Activated CD4-positive, alpha-beta T cell treated with anti-CD3 and anti-CD28 coated beads for 36 hours (primary cell): ENCODE measurements around the gene NCOA6. TPM values are rescaled to one million over a fixed set of nuclear protein-coding genes. Genes with fewer than 3 reads are reported as not detected.

Experiments
- ATAC-seq: fragments of 200-7000 bp; cut with Tn5 transposase; one replicate; pipeline ENCODE4 v1.10.0; 2021; ENCODE audit warnings: mild to moderate bottlenecking, moderate library complexity
- CTCF ChIA-PET: fragments of 350-600 bp; sonication (Branson Sonifier 250); formaldehyde crosslinking; loops from one replicate; lab custom pipeline; 2021; ENCODE audit warnings: antibody characterized with exemption; lab: Charles Lee
- POLR2A ChIA-PET: fragments of 350-600 bp; sonication (Branson Sonifier 250); formaldehyde crosslinking; loops from one replicate; lab custom pipeline; 2021; ENCODE audit warnings: antibody characterized with exemption, inconsistent platforms; lab: Charles Lee
- DNase-seq: peaks from one replicate; pipeline ENCODE4 v3.0.0-alpha.2; 2020
- H3K27ac Mint-ChIP-seq: one replicate; pipeline ENCODE4 v1.8.0; 2021; ENCODE audit warnings: mixed read lengths
- H3K27me3 Mint-ChIP-seq: one replicate; pipeline ENCODE4 v1.8.0; 2021; ENCODE audit warnings: mixed read lengths
- H3K36me3 Mint-ChIP-seq: one replicate; pipeline ENCODE4 v1.8.0; 2021; ENCODE audit warnings: low read depth, mixed read lengths
- H3K4me1 Mint-ChIP-seq: one replicate; pipeline ENCODE4 v1.8.0; 2021; ENCODE audit warnings: mixed read lengths
- H3K4me3 Mint-ChIP-seq: one replicate; pipeline ENCODE4 v1.8.0; 2021; ENCODE audit warnings: mild to moderate bottlenecking, moderate library complexity, mixed read lengths
- H3K9me3 Mint-ChIP-seq: one replicate; pipeline ENCODE4 v1.8.0; 2021; ENCODE audit warnings: low read depth, mixed read lengths
- intact Hi-C, 2 experiments: fragments of 100-400 bp; cut with DNase I in 1 of 2; cut with micrococcal nuclease in 1 of 2; formaldehyde crosslinking; loops; one replicate each; pipeline versions ENCODE4 v1.14.2 to v1.15.1; 2022 to 2024; cut with DNase I, micrococcal nuclease
- total RNA-seq, 2 experiments: library from RNA; stranded (reverse); gene quantifications; one replicate each; pipeline ENCODE4 v1.2.3, GENCODE V29; 2021

Gene NCOA6
- total RNA-seq, 2 experiments from 2014 or later: 20.3 to 31.1 TPM

DNA sequence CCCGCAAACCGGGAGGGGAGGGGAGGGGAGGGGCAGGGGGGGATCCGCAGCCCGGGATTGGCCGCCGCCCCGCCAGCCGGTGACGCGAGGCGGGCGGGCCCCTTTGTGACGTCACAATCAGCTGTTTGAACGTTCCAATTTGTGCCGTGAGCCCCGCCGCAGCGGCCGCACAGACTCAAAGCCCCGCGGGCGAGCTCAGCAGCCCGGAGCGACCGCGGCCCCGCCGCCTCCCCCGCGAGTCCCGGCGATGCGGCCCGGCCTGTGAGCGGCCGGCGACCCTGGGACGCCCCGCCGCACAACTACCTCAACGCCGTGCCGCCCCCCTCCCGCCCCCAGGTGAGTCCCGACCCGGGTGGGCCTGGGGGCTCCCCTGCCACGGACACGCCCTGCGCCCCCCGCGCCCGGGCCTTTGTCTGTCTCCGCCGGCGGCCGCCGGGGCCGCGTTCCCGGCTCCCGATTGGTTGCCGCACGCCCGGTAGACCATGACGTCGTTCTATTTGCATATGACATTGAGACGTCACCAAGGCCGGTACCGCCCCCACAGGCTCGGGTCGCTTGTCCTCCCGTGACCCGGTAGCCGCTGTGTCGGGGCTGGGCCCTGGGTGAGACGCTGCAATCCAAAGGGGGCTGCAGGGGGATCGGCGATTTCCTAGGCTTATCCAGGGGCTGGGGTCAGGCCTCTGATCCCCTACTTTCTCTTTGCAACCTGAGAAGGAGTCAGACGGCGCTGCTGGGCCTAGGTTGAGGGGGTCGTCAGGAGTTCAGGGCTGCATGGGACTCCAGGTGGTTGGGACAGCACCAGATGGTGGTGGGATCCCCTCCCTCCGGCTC lies 121.1 kb downstream of the NCOA6 start, which contains the start of gene TP53INP2:
TSS of gene TP53INP2 (plus strand) at position 168 of the 831 bp plus-strand sequence. CDS start 4,396 bp downstream, outside the sequence.
- ATAC-seq (peak; percentile 33), DNase-seq (peak; percentile 89)
- H3K27me3 Mint-ChIP-seq: peaks cover 10% of the 10 kb centered on the region
- ChIA-PET POLR2A (no interaction called here), CTCF (interaction anchor here (0.8 to 1.6 kb wide), 3 partner anchors 65 to 188 kb away, joined by 3 to 4 read pairs (median 4); partner anchors contain the start of gene DYNLRB1)
- H3K4me3 Mint-ChIP-seq: peak within 1 kb of the TSS; percentile 82
- intact Hi-C loops: loop anchor here (1.0 to 5.0 kb wide), 7 partner anchors 27 to 401 kb away; partner anchors contain the start of genes DYNLRB1 (in 2 of the 2), MAP1LC3A (in 2 of the 2), PIGU (in 2 of the 2) and AHCY (in 1 of the 2)
- H3K36me3 Mint-ChIP-seq: no peaks in the 10 kb centered on the region
- no peaks in the 10 kb centered on the region for H3K9me3 Mint-ChIP-seq
- peaks cover 22% of the 10 kb centered on the region for H3K4me1 Mint-ChIP-seq
- peak within 1 kb of the TSS; percentile 63 for H3K27ac Mint-ChIP-seq

DNA sequence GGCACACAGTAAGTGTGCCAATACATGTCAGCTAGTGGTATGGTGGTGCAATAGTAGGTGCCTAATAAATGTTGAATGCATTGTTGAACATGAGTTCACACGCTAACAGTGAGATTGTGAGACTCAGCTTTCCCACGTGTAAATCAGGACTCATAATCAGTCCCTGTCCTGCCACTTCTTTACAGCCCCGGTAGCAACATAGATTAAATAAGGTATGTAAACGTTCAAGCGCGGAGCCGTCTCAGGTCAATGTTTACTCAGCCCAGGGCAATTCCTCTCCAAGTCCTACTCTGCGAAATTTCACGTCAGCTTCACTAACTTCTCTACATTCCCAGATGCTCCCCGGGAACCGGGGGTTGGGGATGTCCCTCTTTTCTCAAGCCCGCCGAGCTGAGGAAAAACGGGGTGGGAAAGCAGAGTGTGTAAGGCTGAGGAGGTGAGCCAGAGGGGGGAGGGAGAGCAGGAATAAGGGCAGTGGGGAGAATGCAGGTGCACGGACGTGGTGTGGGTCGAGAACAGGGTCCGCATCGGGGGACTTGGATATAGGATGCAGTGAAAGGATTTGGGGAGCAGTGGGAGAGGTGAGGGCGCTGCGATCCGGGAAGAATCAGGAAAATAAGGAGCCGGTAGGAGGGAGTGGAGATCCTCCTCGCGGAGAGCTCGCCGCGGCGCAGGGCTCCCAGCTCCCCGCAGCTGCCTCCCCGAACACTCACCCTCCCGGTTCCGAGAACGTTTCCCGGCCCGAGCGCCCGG lies 121.9 kb downstream of the NCOA6 start:
- H3K4me3 Mint-ChIP-seq: peak overlapping the region; percentile 82
- no peak for ATAC-seq
- peaks cover 21% of the 10 kb centered on the region for H3K4me1 Mint-ChIP-seq
- peak overlapping the region; percentile 56 for H3K27ac Mint-ChIP-seq
- H3K9me3 Mint-ChIP-seq: no peaks in the 10 kb centered on the region
- no peaks in the 10 kb centered on the region for H3K36me3 Mint-ChIP-seq
- intact Hi-C loops: loop anchor here (1.0 to 2.0 kb wide), 5 partner anchors 26 to 400 kb away; partner anchors contain the start of genes MAP1LC3A (in 2 of the 2), PIGU (in 2 of the 2), AHCY (in 1 of the 2) and DYNLRB1 (in 1 of the 2)
- ChIA-PET CTCF (interaction anchor here (0.8 to 1.4 kb wide), 5 partner anchors 9 to 187 kb away, joined by 3 to 6 read pairs (median 3); partner anchors contain the start of gene DYNLRB1), POLR2A (no interaction called here)
- DNase-seq: peak; percentile 22
- H3K27me3 Mint-ChIP-seq: peaks cover 10% of the 10 kb centered on the region

DNA sequence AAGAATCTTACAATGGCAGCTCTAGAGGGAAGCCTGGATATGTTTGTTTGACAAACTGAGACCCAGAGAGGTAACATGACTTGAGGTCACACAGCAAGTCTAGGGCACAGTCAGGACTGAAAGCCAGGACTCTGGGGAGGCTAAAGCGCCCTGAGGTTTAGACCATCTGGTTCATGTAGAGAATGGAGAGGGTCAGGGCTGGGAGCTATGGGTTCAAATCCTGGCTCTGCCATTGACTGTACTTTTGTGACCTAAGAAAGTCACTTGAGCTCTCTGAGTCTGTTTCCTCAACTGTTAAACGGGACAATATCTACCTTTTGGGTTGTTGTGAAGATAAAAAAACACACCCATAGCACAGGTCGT lies 122.4 kb downstream of the NCOA6 start:
- H3K4me3 Mint-ChIP-seq: peak overlapping the region; percentile 82
- POLR2A ChIA-PET: no interaction called here

DNA sequence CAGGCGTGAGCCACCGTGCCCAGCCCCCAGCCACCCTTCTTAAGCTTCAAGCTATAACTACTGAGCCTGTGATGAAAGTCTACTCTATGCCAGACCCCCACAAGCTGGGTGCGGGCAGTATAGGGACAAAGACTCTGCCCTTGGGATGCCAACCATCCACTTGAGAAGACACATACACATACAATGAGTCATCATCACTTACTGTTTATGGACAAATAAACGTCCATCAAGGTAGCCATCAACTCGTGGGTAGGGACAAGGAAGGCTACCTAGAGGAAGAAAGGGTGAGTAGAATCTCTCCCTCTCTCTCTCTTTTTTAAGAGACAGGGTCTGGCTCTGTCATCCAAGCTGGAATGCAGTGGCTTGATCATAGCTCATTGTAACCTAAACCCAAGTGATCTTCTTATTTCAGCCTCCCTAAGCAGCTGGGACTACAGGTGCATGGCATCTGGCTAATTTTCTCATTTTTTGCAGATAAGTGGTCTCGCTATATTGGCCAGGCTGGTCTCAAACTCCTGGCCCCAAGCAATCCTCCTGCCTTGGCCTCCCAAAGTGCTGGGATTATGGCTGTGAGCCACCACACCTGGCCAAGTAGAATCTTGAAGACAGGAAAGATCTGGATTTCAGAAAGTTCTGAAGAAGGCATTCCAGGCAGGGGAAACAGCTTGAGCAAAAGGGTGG lies 123.9 kb downstream of the NCOA6 start:
- Mint-ChIP-seq H3K36me3 (no peaks in the 10 kb centered on the region), H3K27me3 (peaks cover 10% of the 10 kb centered on the region), H3K4me3 (no peak overlapping the region), H3K27ac (no peak overlapping the region), H3K9me3 (no peaks in the 10 kb centered on the region), H3K4me1 (peaks cover 18% of the 10 kb centered on the region)
- intact Hi-C loops: no loop called here
- ATAC-seq (no peak), DNase-seq (no peak)
- ChIA-PET CTCF (interaction anchor here (0.7 to 1.1 kb wide), 2 partner anchors 13 to 304 kb away, joined by 3 to 4 read pairs; no protein-coding TSS in a partner anchor), POLR2A (no interaction called here)

More for the DNA sequence above, 122.4 kb downstream of the NCOA6 start:
- Mint-ChIP-seq H3K4me1 (peaks cover 18% of the 10 kb centered on the region), H3K36me3 (no peaks in the 10 kb centered on the region), H3K9me3 (no peaks in the 10 kb centered on the region), H3K27me3 (peaks cover 10% of the 10 kb centered on the region), H3K27ac (no peak overlapping the region)
- intact Hi-C loops: no loop called here
- CTCF ChIA-PET: interaction anchor here (0.8 to 1.4 kb wide), 3 partner anchors 8 to 166 kb away, joined by 3 to 6 read pairs (median 3); no protein-coding TSS in a partner anchor
- ATAC-seq: no peak
- DNase-seq: no peak

DNA sequence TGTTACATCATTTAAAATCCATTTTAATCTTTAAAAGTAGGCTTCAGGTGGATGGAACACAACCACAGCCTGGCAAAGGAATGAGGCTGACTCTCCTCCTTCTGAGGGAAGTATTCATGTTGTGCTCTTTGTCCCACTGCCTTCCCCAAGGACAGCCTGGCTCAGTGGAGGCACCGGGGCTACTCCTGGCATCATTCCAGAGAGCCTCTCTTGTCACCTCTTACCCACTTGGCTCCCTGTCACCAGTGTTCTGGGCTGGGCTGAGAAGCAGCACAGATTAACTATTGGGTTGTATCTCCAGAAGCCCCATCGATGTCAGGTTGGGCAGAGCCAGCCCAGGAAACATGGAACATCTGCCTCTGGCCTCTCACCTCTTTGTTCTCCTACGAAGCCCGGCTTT lies 132.0 kb downstream of the NCOA6 start:
- H3K27ac Mint-ChIP-seq: no peak overlapping the region
- no peaks in the 10 kb centered on the region for H3K36me3 Mint-ChIP-seq
- no peaks in the 10 kb centered on the region for H3K27me3 Mint-ChIP-seq
- H3K4me1 Mint-ChIP-seq: no peaks in the 10 kb centered on the region
- intact Hi-C loops: no loop called here
- ChIA-PET CTCF (no interaction called here), POLR2A (interaction anchor here (0.6 kb wide), 1 partner anchor 39 kb away, joined by 4 read pairs; no protein-coding TSS in a partner anchor)
- ATAC-seq: no peak
- no peak overlapping the region for H3K4me3 Mint-ChIP-seq
- no peak for DNase-seq
- H3K9me3 Mint-ChIP-seq: no peaks in the 10 kb centered on the region

DNA sequence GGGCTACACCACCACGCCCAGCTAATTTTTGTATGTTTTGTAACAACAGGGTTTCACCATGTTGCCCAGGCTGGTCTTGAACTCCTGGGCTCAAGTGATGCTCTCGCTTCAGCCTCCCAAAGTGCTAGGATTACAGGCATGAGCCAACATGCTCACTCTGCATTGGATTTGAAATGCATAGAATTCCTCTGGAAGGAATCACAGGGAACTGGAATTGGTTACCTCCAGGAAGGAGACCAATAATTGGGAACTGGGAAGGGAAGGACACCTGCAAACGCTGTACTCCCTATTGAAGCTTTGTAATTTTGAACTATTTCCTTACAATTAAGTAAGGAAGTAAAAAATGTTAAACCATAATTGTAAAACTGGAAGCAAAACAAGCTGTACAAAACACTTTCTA lies 133.6 kb downstream of the NCOA6 start:
- Mint-ChIP-seq H3K36me3 (no peaks in the 10 kb centered on the region), H3K9me3 (no peaks in the 10 kb centered on the region), H3K27ac (no peak overlapping the region), H3K27me3 (no peaks in the 10 kb centered on the region), H3K4me1 (no peaks in the 10 kb centered on the region), H3K4me3 (no peak overlapping the region)
- ATAC-seq (no peak), DNase-seq (no peak)
- POLR2A ChIA-PET: no interaction called here
- CTCF ChIA-PET: no interaction called here
- intact Hi-C loops: no loop called here

DNA sequence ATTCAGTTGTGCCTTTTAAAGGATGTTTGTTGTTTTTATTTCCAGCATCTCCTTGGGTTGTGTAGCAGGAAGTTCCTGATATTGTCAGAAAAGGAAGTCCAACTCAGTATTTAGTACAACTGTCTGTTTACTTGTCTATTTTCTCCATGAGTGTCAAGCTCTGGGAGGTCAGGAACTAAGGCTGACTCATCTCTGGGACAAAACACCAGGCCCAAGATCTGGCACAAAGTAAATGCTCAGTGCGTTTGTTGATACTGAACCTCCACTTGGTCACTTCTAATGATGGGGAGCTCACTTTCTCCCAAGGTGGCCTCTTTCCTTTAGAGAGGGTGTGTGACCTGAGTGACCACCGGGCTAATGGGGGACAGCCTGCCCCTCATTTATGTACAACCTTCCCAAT lies 136.0 kb downstream of the NCOA6 start:
- ChIA-PET POLR2A (no interaction called here), CTCF (interaction anchor here (0.8 to 1.7 kb wide), 6 partner anchors 12 to 27 kb away, joined by 3 to 5 read pairs (median 4); no protein-coding TSS in a partner anchor)
- Mint-ChIP-seq H3K9me3 (no peaks in the 10 kb centered on the region), H3K36me3 (no peaks in the 10 kb centered on the region), H3K27me3 (no peaks in the 10 kb centered on the region), H3K4me1 (no peaks in the 10 kb centered on the region), H3K4me3 (no peak overlapping the region), H3K27ac (no peak overlapping the region)
- intact Hi-C loops: no loop called here
- DNase-seq: no peak
- ATAC-seq: no peak

DNA sequence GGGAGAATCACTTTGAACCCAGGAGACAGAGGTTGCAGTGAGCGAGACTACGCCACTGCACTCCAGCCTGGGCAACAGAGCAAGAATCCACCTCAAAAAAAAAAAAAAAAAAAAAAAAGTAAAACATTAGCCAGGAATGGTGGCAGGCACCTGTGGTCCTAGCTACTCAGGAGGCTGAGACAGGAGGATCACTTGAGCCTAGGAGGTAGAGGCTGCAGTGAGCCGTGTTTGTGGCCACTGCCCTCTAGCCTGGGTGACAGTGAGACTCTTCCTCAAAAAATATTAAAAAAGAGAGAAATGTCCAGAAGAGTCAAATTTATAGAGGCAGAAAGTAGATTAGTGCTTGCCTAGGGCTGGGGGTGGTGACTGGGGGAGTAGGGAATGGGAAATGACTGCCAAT lies 141.8 kb downstream of the NCOA6 start:
- Mint-ChIP-seq H3K4me3 (no peak overlapping the region), H3K27me3 (no peaks in the 10 kb centered on the region), H3K9me3 (no peaks in the 10 kb centered on the region), H3K4me1 (peaks cover 12% of the 10 kb centered on the region), H3K27ac (no peak overlapping the region), H3K36me3 (no peaks in the 10 kb centered on the region)
- no peak for DNase-seq
- ChIA-PET CTCF (interaction anchor here (1.2 kb wide), 1 partner anchor 763 kb away, joined by 3 read pairs; no protein-coding TSS in a partner anchor), POLR2A (no interaction called here)
- no peak for ATAC-seq
- intact Hi-C loops: no loop called here

DNA sequence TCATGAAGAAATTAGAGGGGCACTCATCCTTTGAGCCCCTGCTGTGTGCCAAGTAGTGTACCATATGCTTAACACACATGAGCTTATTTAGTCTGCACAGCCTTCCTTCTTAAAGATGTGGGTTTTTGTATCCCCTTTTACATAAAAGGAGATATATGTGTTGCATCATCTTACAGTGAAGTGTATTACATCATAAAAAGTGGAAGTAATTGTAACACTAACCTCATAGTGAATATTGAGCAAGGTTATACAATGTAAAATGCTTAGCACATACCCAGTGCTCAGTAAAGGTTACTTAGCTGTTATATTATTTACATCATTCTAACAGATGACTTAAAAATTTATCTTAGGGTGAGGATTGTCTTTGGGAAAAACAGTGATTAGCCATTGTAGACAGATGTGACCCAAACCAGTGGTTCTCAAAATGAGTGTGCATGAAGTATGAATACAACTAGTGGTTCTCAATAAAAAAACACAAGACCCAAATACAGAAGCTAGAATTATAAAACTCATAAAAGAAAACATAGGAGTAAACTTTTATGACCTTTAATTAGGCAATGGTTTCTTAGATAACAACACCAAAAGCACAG lies 144.8 kb downstream of the NCOA6 start:
- POLR2A ChIA-PET: interaction anchor here (0.8 kb wide), 1 partner anchor 421 kb away, joined by 4 read pairs; no protein-coding TSS in a partner anchor
- ATAC-seq (no peak), DNase-seq (no peak)
- peaks cover 1% of the 10 kb centered on the region for H3K36me3 Mint-ChIP-seq
- peak overlapping the region; percentile 65 for H3K27ac Mint-ChIP-seq
- CTCF ChIA-PET: interaction anchor here (0.6 kb wide), 1 partner anchor 31 kb away, joined by 4 read pairs; no protein-coding TSS in a partner anchor
- peaks cover 23% of the 10 kb centered on the region for H3K4me1 Mint-ChIP-seq
- H3K9me3 Mint-ChIP-seq: no peaks in the 10 kb centered on the region
- no peak overlapping the region for H3K4me3 Mint-ChIP-seq
- H3K27me3 Mint-ChIP-seq: no peaks in the 10 kb centered on the region
- intact Hi-C loops: no loop called here
